ENCODE measurements around the gene ATE1.

The ATE1 gene

DNA sequence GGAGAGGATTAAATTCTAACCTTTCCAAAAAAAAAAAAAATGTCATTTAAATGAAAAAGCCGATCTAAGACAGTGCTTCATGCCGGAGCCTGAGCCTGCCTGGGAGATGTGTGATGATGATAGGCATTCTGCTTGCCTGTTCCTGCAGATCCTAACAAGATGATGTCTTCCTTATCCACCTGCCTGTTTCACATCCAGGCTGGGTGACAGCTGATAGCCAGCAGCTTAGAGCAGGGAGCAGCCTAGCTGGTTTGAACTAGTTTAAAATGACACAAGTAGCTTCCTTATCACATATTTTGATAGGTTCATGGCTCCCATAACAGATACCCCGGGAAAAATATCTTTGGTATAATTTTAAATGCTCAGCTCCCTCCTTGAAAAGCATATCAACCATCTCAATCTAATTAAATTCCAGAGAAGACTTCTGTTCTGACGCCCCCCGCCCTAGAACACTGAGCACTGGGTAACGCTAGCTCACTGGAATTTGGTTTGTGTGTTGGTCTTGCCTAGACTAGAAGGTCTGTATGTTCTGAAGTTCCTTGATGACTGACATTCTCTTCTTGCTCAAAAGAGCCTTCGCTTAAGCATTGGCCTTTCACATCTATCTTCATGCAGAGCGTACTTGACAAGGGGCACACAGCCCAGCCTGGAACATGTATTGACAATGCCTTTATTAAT is 232.7 kb downstream of the ATE1 start:
- DNase-seq (ENCODE audit: low spot score) = no peak

DNA sequence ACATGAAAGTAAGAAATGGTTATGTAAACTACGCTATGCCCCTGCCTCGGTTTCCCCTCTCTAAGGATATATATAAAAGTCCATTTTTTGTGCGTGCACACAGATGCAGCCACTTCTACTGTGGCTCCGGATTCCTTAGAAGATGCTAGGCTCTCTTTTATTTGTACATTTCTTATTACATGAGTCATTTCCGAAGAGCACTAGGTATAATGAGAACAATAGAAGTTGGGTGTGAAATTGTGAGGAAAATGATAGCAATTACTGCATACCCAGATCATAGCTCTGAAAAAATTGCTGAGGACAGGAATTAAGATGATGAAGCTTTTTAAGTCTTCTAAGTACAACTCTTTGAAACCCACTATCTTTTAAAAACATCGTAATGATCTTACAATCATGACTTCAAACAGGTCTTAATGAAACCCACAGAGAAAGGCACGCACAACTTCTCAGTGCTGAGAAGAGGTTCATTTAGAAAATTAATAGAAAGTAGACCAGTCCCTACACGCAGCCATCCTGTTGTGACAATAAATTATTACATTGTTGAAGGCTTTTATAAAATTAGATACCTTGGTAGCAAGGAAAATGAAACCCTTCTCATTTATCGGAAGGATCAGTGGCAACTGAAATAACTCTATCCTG is 233.4 kb downstream of the ATE1 start:
- DNase-seq (ENCODE audit: low spot score) = no peak

DNA sequence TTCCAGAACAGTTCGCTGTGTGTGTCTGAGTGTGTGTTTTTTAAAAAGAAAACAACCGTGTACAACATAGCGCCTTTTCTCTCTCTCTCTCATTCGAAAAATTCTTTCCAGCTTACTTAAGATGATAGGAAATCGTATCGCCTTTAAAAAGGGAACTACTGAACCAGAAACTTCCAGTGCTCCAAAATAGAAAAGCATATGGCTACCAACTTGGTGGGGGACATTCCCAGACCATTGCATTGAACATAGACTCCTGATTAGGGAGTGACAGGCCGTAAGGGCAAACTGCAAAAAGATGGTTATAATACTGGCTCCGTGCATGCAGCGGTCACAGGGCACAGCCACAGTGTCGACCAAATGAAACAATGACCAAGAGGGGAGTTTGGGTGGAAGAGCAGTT is 235.2 kb downstream of the ATE1 start:
- no peak for DNase-seq (ENCODE audit: low spot score)

DNA sequence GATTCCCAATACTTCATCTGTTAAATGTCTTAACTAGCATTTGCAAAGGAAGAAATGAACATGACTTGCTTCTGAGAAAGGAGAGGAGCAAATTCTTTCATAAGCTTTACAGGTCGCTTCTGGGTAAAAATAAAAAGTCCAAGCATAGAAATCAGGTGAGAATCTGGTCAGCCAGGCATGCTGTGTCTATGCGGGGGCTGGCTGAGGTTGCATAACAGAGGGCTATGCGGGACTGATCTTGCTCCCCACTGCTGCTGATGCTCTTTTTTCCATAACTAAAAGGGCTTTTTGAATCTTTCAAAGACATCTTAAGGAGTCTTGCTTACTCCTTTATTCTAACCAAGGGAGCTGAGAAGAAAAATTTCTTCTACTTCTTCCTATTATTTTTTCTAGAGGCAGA is 236.9 kb downstream of the ATE1 start:
- no peak for DNase-seq (ENCODE audit: low spot score)

Measured in LoVo (cell line).